Heart right ventricle (tissue), 16 donors: Measurements from ENCODE around the gene SLC22A17. TPM values are rescaled to one million over a fixed set of nuclear protein-coding genes. Genes with fewer than 3 reads are reported as not detected.

Experiments used
- ATAC-seq, 8 donors: fragments of 200-7000 bp; cut with Tn5 transposase; one replicate each; pipeline ENCODE4 v1.9.1; 2020; ENCODE audit warnings: mild to moderate bottlenecking in 8 of 8, moderate library complexity in 8 of 8, moderate number of reproducible peaks in 1 of 8
- DNase-seq, 2 donors: peaks; one replicate each; pipeline ENCODE4 v3.0.0-alpha.2; 2020
- H3K27ac ChIP-seq, 10 donors: fragments of 200-600 bp; sonication (generic) in 2 of 10; one replicate each; pipeline versions ENCODE4 v1.5.0 to v1.8.0; 2020 to 2022; ENCODE audit warnings: mild to moderate bottlenecking in 3 of 10
- H3K27me3 ChIP-seq, 7 donors: fragments of 200-600 bp; one replicate each; pipeline ENCODE4 v1.8.0; 2021 to 2022; ENCODE audit warnings: mild to moderate bottlenecking in 2 of 7
- H3K36me3 ChIP-seq, 9 donors: fragments of 200-600 bp; sonication (generic) in 1 of 9; one replicate each; pipeline versions ENCODE4 v1.5.0 to v1.8.0; 2020 to 2022; ENCODE audit warnings: mild to moderate bottlenecking in 2 of 9
- H3K4me1 ChIP-seq, 9 donors: fragments of 200-600 bp; sonication (generic) in 1 of 9; one replicate each; pipeline versions ENCODE4 v1.5.0 to v1.8.0; 2020 to 2022; ENCODE audit warnings: mild to moderate bottlenecking in 4 of 9
- H3K4me3 ChIP-seq, 10 donors: fragments of 200-600 bp; sonication (generic) in 2 of 10; one replicate each; pipeline versions ENCODE4 v1.5.0 to v1.8.0; 2020 to 2022; ENCODE audit warnings: mild to moderate bottlenecking in 7 of 10, moderate library complexity in 2 of 10
- H3K9me3 ChIP-seq, 11 donors: fragments of 200-600 bp in 10 of 11; sonication (generic) in 2 of 11; one replicate each; pipeline versions ENCODE4 v1.5.0 to v1.8.0; 2013 to 2022; ENCODE audit warnings: mild to moderate bottlenecking in 2 of 11, control low read depth in 1 of 11, moderate library complexity in 1 of 11
- WGBS, 2 donors: extraction: QIAGEN DNeasy Blood & Tissue Kit; methylation state at CpG; one replicate each; pipeline ENCODE4 v1.1.7; 2013; ENCODE audit warnings: inconsistent platforms in 1 of 2; 5-methylcytosine and 5-hydroxymethylcytosine counted together
- intact Hi-C, 10 donors: fragments of 100-400 bp; cut with DNase I; formaldehyde crosslinking; loops; one replicate each; pipeline versions ENCODE4 v1.11.1 to v1.14.2; 2022
- polyA plus RNA-seq, 2 donors: library from polyadenylated mRNA; stranded (reverse); fragments of 200-250 nt; gene quantifications; one replicate each; pipeline ENCODE4 v1.2.3, GENCODE V29; 2013
- total RNA-seq, 10 donors: library from RNA; stranded (reverse); fragmentation: NEBNext Ultra II Directional in 3 of 10; extraction: Animal tissue kit (Norgen Biotek cat#: 25700) in 3 of 10; gene quantifications; one replicate each; pipeline versions ENCODE4 v1.2.1 to v1.2.4, GENCODE V29; 2021 to 2023
- TF ChIP-seq, protein P1 (sequence below), 9 donors: fragments of 200-600 bp; sonication (generic) in 2 of 9; IDR thresholded peaks; one replicate each; pipeline versions ENCODE4 v1.5.0 to v1.8.0; 2021 to 2022; ENCODE audit warnings: antibody characterized with exemption in 9 of 9, mild to moderate bottlenecking in 5 of 9, moderate library complexity in 1 of 9
- donor health status: Arrhythmogenic right ventricular cardiomyopathy.
- donor health status: ischemic (EF 13 %, LVEDD 7.1; RV severe dilation, severe dysfunction).
- donor health status: healthy with polysubstance abuse.
- donor health status: DM: no; HTN: yes; CAD: no.
- donor health status: DM: no; HTN: no; CAD: no.
- donor health status: ischemic (EF 25% LVEDD 6.9; RV normal size, moderate dysfunction).
- donor health status: ischemic (EF 25% LVEDD 5.7; RV mildly dilated, moderate dysfunction).
- donor health status: healthy.
- donor health status: DM: yes; HTN: yes; CAD: no.
- donor health status: Ischemic cardiomyopathy.
- donor health status: ischemic (EF 35%, LVEDD 5.7; RV mildly dilated, moderate dysfunction).
- donor health status: nonischemic (EF 11% LVEDD 7.7; RV severe dilation, severe dysfunction).
- donor health status: DM: yes; HTN: yes; CAD: no.
- donor health status: PGD.
- donor health status: ischemic (EF 29% LVEDD 5.4; RV normal size, mild dysfunction).
- donor health status: nonischemic (EF 23%, LVEDD 6.1; RV moderate dilation, normal function).

SLC22A17 gene
- total and polyA plus RNA-seq, 12 donors = 4.8 to 18.9 (median 9.8) TPM

DNA sequence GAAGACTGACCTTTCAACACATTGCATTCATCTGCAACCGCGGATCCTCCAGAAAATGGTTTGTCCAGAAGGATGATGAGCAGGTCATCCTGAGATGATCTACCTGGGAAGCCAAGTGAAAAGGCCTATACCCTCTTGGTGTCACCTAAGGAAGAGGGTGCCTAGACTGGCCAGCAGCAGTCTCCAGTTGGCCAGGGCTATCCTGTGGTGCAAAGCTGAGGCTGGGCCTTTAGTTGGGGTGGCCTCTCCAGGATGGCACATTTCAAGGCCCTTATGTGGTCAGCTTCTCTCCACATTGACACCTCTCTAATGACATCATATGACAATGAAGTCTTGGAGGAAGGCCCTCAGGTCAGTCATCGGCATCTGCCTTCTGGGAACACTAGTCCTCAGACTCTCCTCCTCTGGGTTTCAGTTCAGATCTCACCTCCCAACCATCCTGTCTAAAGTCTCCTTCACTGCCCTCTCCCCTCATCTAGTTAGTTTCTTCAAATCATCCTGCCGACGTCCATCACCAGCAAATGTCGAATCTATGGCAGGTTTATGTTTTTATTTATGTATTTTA is 3.3 kb upstream of the SLC22A17 start:
- H3K27me3 ChIP-seq = peaks cover 0 to 38% (median 0%) of the 10 kb centered on the region in 7 donors
- ATAC-seq = no peak
- no peak overlapping the region for H3K27ac ChIP-seq
- peaks cover 0 to 20% (median 0%) of the 10 kb centered on the region in 9 donors for H3K36me3 ChIP-seq
- no peak overlapping the region for H3K4me3 ChIP-seq
- intact Hi-C loops = no loop called here
- peaks cover 0 to 27% (median 9%) of the 10 kb centered on the region in 9 donors for H3K4me1 ChIP-seq
- WGBS, 2 donors = 88 to 89% methylated on average over 6 of the region's 6 CpGs
- TF ChIP-seq, protein P1, sequence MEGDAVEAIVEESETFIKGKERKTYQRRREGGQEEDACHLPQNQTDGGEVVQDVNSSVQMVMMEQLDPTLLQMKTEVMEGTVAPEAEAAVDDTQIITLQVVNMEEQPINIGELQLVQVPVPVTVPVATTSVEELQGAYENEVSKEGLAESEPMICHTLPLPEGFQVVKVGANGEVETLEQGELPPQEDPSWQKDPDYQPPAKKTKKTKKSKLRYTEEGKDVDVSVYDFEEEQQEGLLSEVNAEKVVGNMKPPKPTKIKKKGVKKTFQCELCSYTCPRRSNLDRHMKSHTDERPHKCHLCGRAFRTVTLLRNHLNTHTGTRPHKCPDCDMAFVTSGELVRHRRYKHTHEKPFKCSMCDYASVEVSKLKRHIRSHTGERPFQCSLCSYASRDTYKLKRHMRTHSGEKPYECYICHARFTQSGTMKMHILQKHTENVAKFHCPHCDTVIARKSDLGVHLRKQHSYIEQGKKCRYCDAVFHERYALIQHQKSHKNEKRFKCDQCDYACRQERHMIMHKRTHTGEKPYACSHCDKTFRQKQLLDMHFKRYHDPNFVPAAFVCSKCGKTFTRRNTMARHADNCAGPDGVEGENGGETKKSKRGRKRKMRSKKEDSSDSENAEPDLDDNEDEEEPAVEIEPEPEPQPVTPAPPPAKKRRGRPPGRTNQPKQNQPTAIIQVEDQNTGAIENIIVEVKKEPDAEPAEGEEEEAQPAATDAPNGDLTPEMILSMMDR (IDR thresholded peaks at IDR 0.05) = no peak
- no peaks in the 10 kb centered on the region for H3K9me3 ChIP-seq
- DNase-seq = no peak

GRCh38 chr14:23354990-23355389 is 2.3 kb upstream of the SLC22A17 start:
- Histone ChIP-seq H3K27me3 (peaks cover 0 to 45% (median 0%) of the 10 kb centered on the region in 7 donors), H3K4me3 (no peak overlapping the region), H3K4me1 (peaks cover 0 to 27% (median 9%) of the 10 kb centered on the region in 9 donors), H3K27ac (no peak overlapping the region), H3K9me3 (no peaks in the 10 kb centered on the region), H3K36me3 (peaks cover 0 to 17% (median 0%) of the 10 kb centered on the region in 9 donors)
- TF ChIP-seq, protein P1 (IDR thresholded peaks at IDR 0.05) = no peak
- ATAC-seq = no peak
- WGBS, 2 donors = 84% methylated on average over 6 of the region's 6 CpGs
- intact Hi-C loops = no loop called here
- DNase-seq = no peak

- WGBS, 2 donors = 81 to 85% methylated on average over 5 of the region's 5 CpGs
- TF ChIP-seq, protein P1 (IDR thresholded peaks at IDR 0.05) = no peak
- H3K4me1 ChIP-seq = peaks cover 0 to 25% (median 9%) of the 10 kb centered on the region in 9 donors
- ATAC-seq (no peak), DNase-seq (no peak)
- no peaks in the 10 kb centered on the region for H3K9me3 ChIP-seq
- H3K27me3 ChIP-seq = peaks cover 0 to 45% (median 0%) of the 10 kb centered on the region in 7 donors
- peaks cover 0 to 14% (median 0%) of the 10 kb centered on the region in 9 donors for H3K36me3 ChIP-seq
- H3K4me3 ChIP-seq = peak overlapping the region in 1 of 10 donors; percentile 63
- H3K27ac ChIP-seq = peak overlapping the region in 1 of 10 donors; percentile 70
- intact Hi-C loops = no loop called here
Observed at GRCh38 chr14:23353433-23353780, 720 bp upstream of the SLC22A17 start.

DNA sequence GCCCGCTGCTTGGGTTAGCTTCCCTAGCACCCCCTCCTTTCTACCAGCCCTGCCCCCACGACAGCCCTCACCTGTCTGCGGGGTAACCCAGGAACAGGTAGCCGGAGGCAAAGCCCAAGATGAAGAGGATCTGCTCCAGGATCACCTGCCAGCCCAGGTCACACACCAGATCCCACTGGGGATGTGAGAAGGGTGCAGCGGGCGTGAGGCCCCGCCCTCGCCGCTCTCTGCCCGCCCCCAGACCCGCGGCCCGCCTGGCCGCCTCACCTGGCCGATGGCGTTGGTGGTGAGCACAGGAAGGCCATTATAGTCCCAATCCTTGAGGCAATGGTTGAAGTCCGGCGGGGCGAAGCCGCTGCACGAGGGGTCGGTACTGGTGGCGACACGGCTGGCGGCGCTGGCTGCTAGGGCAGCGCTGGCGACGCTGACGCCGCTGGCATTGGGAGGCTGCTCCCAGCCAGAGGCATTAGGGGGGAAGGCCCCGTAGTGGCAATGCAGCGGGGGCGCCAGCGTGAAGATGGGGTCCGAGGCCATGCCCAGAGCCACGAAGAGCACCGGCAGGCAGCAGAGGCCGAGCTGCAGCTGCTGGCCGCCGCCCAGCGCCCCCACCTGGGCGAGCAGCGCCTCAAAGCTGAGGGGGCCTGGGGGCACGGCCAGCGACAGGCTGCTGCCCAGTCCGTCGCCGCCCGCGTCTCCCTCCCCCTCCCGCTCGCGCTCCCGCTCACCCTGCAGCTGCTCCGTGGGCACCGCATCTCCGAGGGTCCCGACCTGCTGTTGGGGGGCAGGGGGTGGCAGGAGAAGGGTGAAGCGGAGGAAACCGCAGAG is 794 bp downstream of the SLC22A17 start:
- H3K27me3 ChIP-seq = peaks cover 0 to 45% (median 0%) of the 10 kb centered on the region in 7 donors
- H3K36me3 ChIP-seq = peaks cover 0 to 4% (median 0%) of the 10 kb centered on the region in 9 donors
- DNase-seq (peak in 1 of 2 donors; percentile 17), ATAC-seq (peak; percentile 10 to 45 (median 23))
- H3K27ac ChIP-seq = peak overlapping the region in 3 of 10 donors; percentile 20 to 70 (median 58)
- 12 to 15% methylated on average over 54 to 61 of the region's 61 CpGs for WGBS, 2 donors
- H3K9me3 ChIP-seq = no peaks in the 10 kb centered on the region
- H3K4me1 ChIP-seq = peaks cover 0 to 20% (median 9%) of the 10 kb centered on the region in 9 donors
- TF ChIP-seq, protein P1 (IDR thresholded peaks at IDR 0.05) = peak in 1 of 9 donors; percentile 4
- intact Hi-C loops = no loop called here
- H3K4me3 ChIP-seq = peak overlapping the region; percentile 43 to 79 (median 63)
